LNCaP clone FGC (cell line): ENCODE measurements around the gene SCN4B.

Experiments
- DNase-seq: peaks from one replicate; pipeline ENCODE4 v3.0.0-alpha.2; 2011; ENCODE audit warnings: low read depth
- H3K4me3 ChIP-seq: 2 replicates; pipeline ENCODE4 v1.5.1; 2011; ENCODE audit warnings: mild to moderate bottlenecking, low read depth, low read length, control low read depth
- CTCF ChIP-seq: IDR thresholded peaks from 2 replicates; pipeline ENCODE4 v1.5.1; 2012; ENCODE audit warnings: mild to moderate bottlenecking; ENCODE audit not compliant: control insufficient read depth, insufficient read depth; ENCODE audit errors: extremely low read depth

SCN4B gene

GRCh38 chr11:118151431-118151830 lies 1.2 kb downstream of the SCN4B start:
- 0 out of 2 replicates have a peak, but pooled peaks have one; percentile 7 for TF ChIP-seq CTCF
- DNase-seq = peak; percentile 22
- no peak overlapping the region for H3K4me3 ChIP-seq

- no peak overlapping the region for H3K4me3 ChIP-seq
- DNase-seq = no peak
- no peak for TF ChIP-seq CTCF
Observed at GRCh38 chr11:118149493-118149892, 3.1 kb downstream of the SCN4B start.

- TF ChIP-seq CTCF = no peak
- no peak overlapping the region for H3K4me3 ChIP-seq
- no peak for DNase-seq
Observed at GRCh38 chr11:118148856-118149255, 3.8 kb downstream of the SCN4B start.

GRCh38 chr11:118148240-118148639 lies 4.4 kb downstream of the SCN4B start:
- DNase-seq = no peak

GRCh38 chr11:118147502-118147901 lies 5.1 kb downstream of the SCN4B start:
- TF ChIP-seq CTCF = no peak
- no peak for DNase-seq
- H3K4me3 ChIP-seq = no peak overlapping the region

More at GRCh38 chr11:118148240-118148639, 4.4 kb downstream of the SCN4B start:
- TF ChIP-seq CTCF = no peak
- H3K4me3 ChIP-seq = no peak overlapping the region

- no peak for TF ChIP-seq CTCF
- no peak overlapping the region for H3K4me3 ChIP-seq
- no peak for DNase-seq
Observed at GRCh38 chr11:118146554-118146953, 6.1 kb downstream of the SCN4B start.
